Measurements from ENCODE around the gene TGFB2. TPM values are rescaled to one million over a fixed set of nuclear protein-coding genes. Genes with fewer than 3 reads are reported as not detected.

The TGFB2 gene
- total RNA-seq, 1 donor from 2014 or later, result not detected

GRCh38 chr1:218444588-218444987, 99.5 kb downstream of the TGFB2 start:
- no peaks in the 10 kb centered on the region for H3K36me3 Mint-ChIP-seq (ENCODE audit: low read depth)
- no peaks in the 10 kb centered on the region for H3K9me3 Mint-ChIP-seq
- no peaks in the 10 kb centered on the region for H3K27me3 Mint-ChIP-seq
- no peaks in the 10 kb centered on the region for H3K4me1 Mint-ChIP-seq
- H3K4me3 Mint-ChIP-seq, result no peak overlapping the region
- intact Hi-C loops (cut with micrococcal nuclease), result no loop called here
- no peak overlapping the region for H3K27ac Mint-ChIP-seq
- no peak for DNase-seq

- no peak for DNase-seq
- no peaks in the 10 kb centered on the region for H3K4me1 Mint-ChIP-seq
- no peak overlapping the region for H3K4me3 Mint-ChIP-seq
- no peak overlapping the region for H3K27ac Mint-ChIP-seq
- intact Hi-C loops (cut with micrococcal nuclease), result no loop called here
- H3K36me3 Mint-ChIP-seq (ENCODE audit: low read depth), result no peaks in the 10 kb centered on the region
- H3K9me3 Mint-ChIP-seq, result no peaks in the 10 kb centered on the region
- H3K27me3 Mint-ChIP-seq, result no peaks in the 10 kb centered on the region
Measured at GRCh38 chr1:218447010-218447689, 102.0 kb downstream of the TGFB2 start.

- Mint-ChIP-seq H3K27me3 (no peaks in the 10 kb centered on the region), H3K4me1 (no peaks in the 10 kb centered on the region), H3K4me3 (no peak overlapping the region), H3K27ac (no peak overlapping the region), H3K9me3 (no peaks in the 10 kb centered on the region), H3K36me3 (ENCODE audit: low read depth) (no peaks in the 10 kb centered on the region)
- intact Hi-C loops (cut with micrococcal nuclease), result no loop called here
- no peak for DNase-seq
Measured at GRCh38 chr1:218451415-218451814, 106.3 kb downstream of the TGFB2 start.

GRCh38 chr1:218454700-218455282, 109.7 kb downstream of the TGFB2 start:
- H3K36me3 Mint-ChIP-seq (ENCODE audit: low read depth), result no peaks in the 10 kb centered on the region
- H3K4me1 Mint-ChIP-seq, result no peaks in the 10 kb centered on the region
- H3K9me3 Mint-ChIP-seq, result no peaks in the 10 kb centered on the region
- no peak for DNase-seq
- intact Hi-C loops (cut with micrococcal nuclease), result no loop called here
- H3K4me3 Mint-ChIP-seq, result no peak overlapping the region
- H3K27ac Mint-ChIP-seq, result no peak overlapping the region
- H3K27me3 Mint-ChIP-seq, result no peaks in the 10 kb centered on the region

GRCh38 chr1:218456444-218456843, 111.3 kb downstream of the TGFB2 start:
- intact Hi-C loops (cut with micrococcal nuclease), result no loop called here
- Mint-ChIP-seq H3K36me3 (ENCODE audit: low read depth) (no peaks in the 10 kb centered on the region), H3K27ac (no peak overlapping the region), H3K4me3 (no peak overlapping the region), H3K9me3 (no peaks in the 10 kb centered on the region), H3K27me3 (no peaks in the 10 kb centered on the region), H3K4me1 (no peaks in the 10 kb centered on the region)
- DNase-seq, result no peak

- intact Hi-C loops (cut with micrococcal nuclease), result no loop called here
- DNase-seq, result no peak
- Mint-ChIP-seq H3K4me1 (no peaks in the 10 kb centered on the region), H3K27me3 (no peaks in the 10 kb centered on the region), H3K4me3 (no peak overlapping the region), H3K9me3 (no peaks in the 10 kb centered on the region), H3K27ac (no peak overlapping the region), H3K36me3 (ENCODE audit: low read depth) (no peaks in the 10 kb centered on the region)
Measured at GRCh38 chr1:218459450-218459849, 114.3 kb downstream of the TGFB2 start.

GRCh38 chr1:218459878-218460711, 115.0 kb downstream of the TGFB2 start:
- no peaks in the 10 kb centered on the region for H3K9me3 Mint-ChIP-seq
- no peak overlapping the region for H3K27ac Mint-ChIP-seq
- no peaks in the 10 kb centered on the region for H3K4me1 Mint-ChIP-seq
- no peaks in the 10 kb centered on the region for H3K27me3 Mint-ChIP-seq
- H3K4me3 Mint-ChIP-seq, result no peak overlapping the region
- no peaks in the 10 kb centered on the region for H3K36me3 Mint-ChIP-seq (ENCODE audit: low read depth)
- DNase-seq, result no peak
- intact Hi-C loops (cut with micrococcal nuclease), result no loop called here

- H3K4me3 Mint-ChIP-seq, result no peak overlapping the region
- H3K9me3 Mint-ChIP-seq, result no peaks in the 10 kb centered on the region
- no peak overlapping the region for H3K27ac Mint-ChIP-seq
- no peaks in the 10 kb centered on the region for H3K4me1 Mint-ChIP-seq
- H3K36me3 Mint-ChIP-seq (ENCODE audit: low read depth), result no peaks in the 10 kb centered on the region
- intact Hi-C loops (cut with micrococcal nuclease), result no loop called here
- DNase-seq, result no peak
- no peaks in the 10 kb centered on the region for H3K27me3 Mint-ChIP-seq
Measured at GRCh38 chr1:218461351-218461750, 116.2 kb downstream of the TGFB2 start.

- intact Hi-C loops (cut with micrococcal nuclease), result no loop called here
- no peaks in the 10 kb centered on the region for H3K9me3 Mint-ChIP-seq
- no peaks in the 10 kb centered on the region for H3K27me3 Mint-ChIP-seq
- no peak overlapping the region for H3K27ac Mint-ChIP-seq
- H3K36me3 Mint-ChIP-seq (ENCODE audit: low read depth), result no peaks in the 10 kb centered on the region
- H3K4me1 Mint-ChIP-seq, result no peaks in the 10 kb centered on the region
- no peak for DNase-seq
- H3K4me3 Mint-ChIP-seq, result no peak overlapping the region
Measured at GRCh38 chr1:218462116-218462515, 117.0 kb downstream of the TGFB2 start.

- Mint-ChIP-seq H3K27me3 (no peaks in the 10 kb centered on the region), H3K9me3 (no peaks in the 10 kb centered on the region), H3K27ac (no peak overlapping the region), H3K4me1 (no peaks in the 10 kb centered on the region), H3K36me3 (ENCODE audit: low read depth) (no peaks in the 10 kb centered on the region), H3K4me3 (no peak overlapping the region)
- intact Hi-C loops (cut with micrococcal nuclease), result no loop called here
- no peak for DNase-seq
Measured at GRCh38 chr1:218462587-218462986, 117.5 kb downstream of the TGFB2 start.

- no peak overlapping the region for H3K4me3 Mint-ChIP-seq
- intact Hi-C loops (cut with micrococcal nuclease), result no loop called here
- no peaks in the 10 kb centered on the region for H3K4me1 Mint-ChIP-seq
- no peaks in the 10 kb centered on the region for H3K36me3 Mint-ChIP-seq (ENCODE audit: low read depth)
- no peaks in the 10 kb centered on the region for H3K27me3 Mint-ChIP-seq
- H3K9me3 Mint-ChIP-seq, result no peaks in the 10 kb centered on the region
- DNase-seq, result no peak
- H3K27ac Mint-ChIP-seq, result no peak overlapping the region
Measured at GRCh38 chr1:218463194-218464156, 118.3 kb downstream of the TGFB2 start.

- no peak for DNase-seq
- Mint-ChIP-seq H3K9me3 (no peaks in the 10 kb centered on the region), H3K27me3 (no peaks in the 10 kb centered on the region), H3K4me1 (no peaks in the 10 kb centered on the region), H3K27ac (no peak overlapping the region), H3K4me3 (no peak overlapping the region), H3K36me3 (ENCODE audit: low read depth) (no peaks in the 10 kb centered on the region)
- intact Hi-C loops (cut with micrococcal nuclease), result no loop called here
Measured at GRCh38 chr1:218464871-218465270, 119.7 kb downstream of the TGFB2 start.

GRCh38 chr1:218466341-218467010, 121.3 kb downstream of the TGFB2 start:
- intact Hi-C loops (cut with micrococcal nuclease), result no loop called here

More at GRCh38 chr1:218466341-218467010, 121.3 kb downstream of the TGFB2 start:
- Mint-ChIP-seq H3K4me1 (no peaks in the 10 kb centered on the region), H3K9me3 (no peaks in the 10 kb centered on the region), H3K4me3 (no peak overlapping the region), H3K27ac (no peak overlapping the region), H3K27me3 (no peaks in the 10 kb centered on the region), H3K36me3 (ENCODE audit: low read depth) (no peaks in the 10 kb centered on the region)
- DNase-seq, result no peak

All from activated CD4-positive, alpha-beta T cell treated with anti-CD3 and anti-CD28 coated beads, Interleukin-2, amount 10 ng/mL, durations not matched to agents 24 days and 14 days (primary cell).